HG02610 (cell line): ENCODE results near the gene PRDM16.

ENCODE experiments used
- ATAC-seq: cut with Tn5 transposase; IDR thresholded peaks from one replicate; pipeline ENCODE4 v1.9.1; 2021; ENCODE audit warnings: mild to moderate bottlenecking, moderate library complexity; ENCODE audit not compliant: unreplicated experiment

PRDM16 gene

GRCh38 chr1:3345792-3346191 lies 276.8 kb downstream of the PRDM16 start:
- ATAC-seq = no peak

GRCh38 chr1:3346478-3346877 lies 277.5 kb downstream of the PRDM16 start:
- no peak for ATAC-seq

GRCh38 chr1:3347257-3348020 lies 278.4 kb downstream of the PRDM16 start:
- no peak for ATAC-seq

GRCh38 chr1:3348196-3348865 lies 279.3 kb downstream of the PRDM16 start:
- no peak for ATAC-seq

GRCh38 chr1:3349161-3349967 lies 280.4 kb downstream of the PRDM16 start:
- no peak for ATAC-seq

GRCh38 chr1:3349968-3350299 lies 280.9 kb downstream of the PRDM16 start:
- ATAC-seq = no peak

- no peak for ATAC-seq
These were observed 281.7 kb downstream of the PRDM16 start for GRCh38 chr1:3350506-3351261.

- no peak for ATAC-seq
These were observed 282.7 kb downstream of the PRDM16 start for GRCh38 chr1:3351449-3352298.

GRCh38 chr1:3352299-3352951 lies 283.4 kb downstream of the PRDM16 start:
- no peak for ATAC-seq

GRCh38 chr1:3352952-3353331 lies 283.9 kb downstream of the PRDM16 start:
- ATAC-seq = no peak

GRCh38 chr1:3353876-3354275 lies 284.9 kb downstream of the PRDM16 start:
- ATAC-seq = no peak

- ATAC-seq = no peak
These were observed 286.1 kb downstream of the PRDM16 start for GRCh38 chr1:3355089-3355488.

- no peak for ATAC-seq
These were observed 287.2 kb downstream of the PRDM16 start for GRCh38 chr1:3355894-3356826.

- ATAC-seq = no peak
These were observed 287.9 kb downstream of the PRDM16 start for GRCh38 chr1:3356827-3357460.

GRCh38 chr1:3357526-3358297 lies 288.7 kb downstream of the PRDM16 start:
- ATAC-seq = no peak

- ATAC-seq = no peak
These were observed 290.3 kb downstream of the PRDM16 start for GRCh38 chr1:3359351-3359750.

GRCh38 chr1:3359756-3360440 lies 290.9 kb downstream of the PRDM16 start:
- no peak for ATAC-seq
